Stimulated activated CD4-positive, alpha-beta T cell treated with anti-CD3 and anti-CD28 coated beads, Interleukin-15, amount 100 ng/mL, for 24 hours (primary cell): ENCODE results near the gene AP1AR.
"Not testable (repeated sequence)": the region's sequence is repeated elsewhere in the genome, so short reads cannot be mapped to it uniquely, and the experiment has no call there.

ENCODE experiments used
- DNase-seq: peaks from one replicate; pipeline ENCODE4 v3.0.0-alpha.2; 2020

Gene AP1AR

DNA sequence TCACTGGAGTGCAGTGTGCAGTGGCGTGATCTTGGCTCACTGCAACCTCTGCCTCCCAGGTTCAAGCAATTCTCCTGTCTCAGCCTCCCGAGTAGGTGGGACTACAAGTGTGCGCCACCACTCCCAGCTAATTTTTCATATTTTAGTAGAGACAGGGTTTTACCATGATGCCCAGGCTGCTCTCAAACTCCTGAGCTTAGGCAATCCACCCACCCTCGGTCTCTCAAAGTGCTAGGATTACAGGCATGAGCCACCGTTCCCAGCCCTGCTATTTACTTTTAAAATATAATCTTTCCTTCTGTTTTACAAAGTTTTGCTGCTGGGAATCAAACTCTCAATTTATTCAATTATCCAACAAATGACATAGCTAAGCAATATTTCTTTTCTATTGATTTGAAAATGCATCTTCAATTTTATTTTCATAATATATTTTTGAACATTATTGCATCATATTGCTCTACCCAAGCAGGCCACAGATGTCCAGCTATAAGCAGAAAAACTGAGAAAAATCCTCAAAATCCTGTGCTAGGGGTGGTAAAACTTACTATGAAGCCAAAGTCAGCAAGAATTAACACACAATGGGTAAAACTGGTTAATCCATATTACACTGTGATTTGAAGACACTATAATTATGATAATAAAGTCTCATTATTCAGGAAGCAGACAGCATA is 48.9 kb downstream of the AP1AR start:
- DNase-seq, result no peak

DNA sequence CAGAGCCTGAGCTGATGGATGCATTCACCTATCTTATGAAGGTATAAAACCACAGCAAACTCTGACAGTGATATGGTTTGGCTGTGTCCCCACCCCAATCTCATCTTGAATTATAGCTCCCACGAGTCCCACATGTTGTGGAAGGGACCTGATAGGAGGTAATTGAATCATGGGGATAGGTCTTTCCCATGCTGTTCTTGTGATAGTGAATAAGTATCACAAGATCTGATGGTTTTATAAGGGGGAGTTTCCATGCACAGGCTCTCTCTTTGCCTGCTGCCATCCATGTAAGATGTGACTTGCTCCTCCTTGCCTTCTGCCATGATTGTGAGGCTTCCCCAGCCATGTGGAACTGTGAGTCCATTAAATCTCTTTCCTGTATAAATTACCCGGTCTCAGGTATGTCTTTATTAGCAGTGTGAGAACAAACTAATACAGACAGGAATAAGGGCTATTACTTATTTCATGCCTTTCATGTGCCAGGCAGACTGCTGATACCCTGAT is 50.4 kb downstream of the AP1AR start:
- not testable (repeated sequence) for DNase-seq

- no peak for DNase-seq
Measured at GRCh38 chr4:112282860-112283667, 51.5 kb downstream of the AP1AR start.

GRCh38 chr4:112284166-112284565 is 52.6 kb downstream of the AP1AR start:
- no peak for DNase-seq

- no peak for DNase-seq
Measured at GRCh38 chr4:112284662-112285411, 53.2 kb downstream of the AP1AR start.

- DNase-seq, result no peak
Measured at GRCh38 chr4:112287258-112287989, 55.8 kb downstream of the AP1AR start.

DNA sequence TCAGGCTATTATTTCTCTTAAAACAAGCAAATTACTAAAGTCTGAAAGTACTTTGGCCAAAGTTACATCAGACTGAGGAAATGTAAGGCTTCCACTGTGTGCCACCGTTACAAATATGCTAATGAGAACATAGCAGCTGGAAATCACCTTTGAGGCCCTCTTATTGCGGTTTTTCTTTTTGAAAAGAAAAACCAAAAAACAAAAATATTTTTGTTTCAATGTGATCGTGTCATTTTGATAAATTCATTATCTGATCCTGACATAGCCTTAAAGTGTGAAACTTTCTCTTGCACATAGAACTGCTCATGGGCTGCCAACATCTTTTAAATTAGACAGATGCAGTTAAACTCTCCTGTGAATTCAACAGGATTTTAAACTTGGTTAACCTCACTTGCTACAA is 56.9 kb downstream of the AP1AR start:
- DNase-seq, result no peak

DNA sequence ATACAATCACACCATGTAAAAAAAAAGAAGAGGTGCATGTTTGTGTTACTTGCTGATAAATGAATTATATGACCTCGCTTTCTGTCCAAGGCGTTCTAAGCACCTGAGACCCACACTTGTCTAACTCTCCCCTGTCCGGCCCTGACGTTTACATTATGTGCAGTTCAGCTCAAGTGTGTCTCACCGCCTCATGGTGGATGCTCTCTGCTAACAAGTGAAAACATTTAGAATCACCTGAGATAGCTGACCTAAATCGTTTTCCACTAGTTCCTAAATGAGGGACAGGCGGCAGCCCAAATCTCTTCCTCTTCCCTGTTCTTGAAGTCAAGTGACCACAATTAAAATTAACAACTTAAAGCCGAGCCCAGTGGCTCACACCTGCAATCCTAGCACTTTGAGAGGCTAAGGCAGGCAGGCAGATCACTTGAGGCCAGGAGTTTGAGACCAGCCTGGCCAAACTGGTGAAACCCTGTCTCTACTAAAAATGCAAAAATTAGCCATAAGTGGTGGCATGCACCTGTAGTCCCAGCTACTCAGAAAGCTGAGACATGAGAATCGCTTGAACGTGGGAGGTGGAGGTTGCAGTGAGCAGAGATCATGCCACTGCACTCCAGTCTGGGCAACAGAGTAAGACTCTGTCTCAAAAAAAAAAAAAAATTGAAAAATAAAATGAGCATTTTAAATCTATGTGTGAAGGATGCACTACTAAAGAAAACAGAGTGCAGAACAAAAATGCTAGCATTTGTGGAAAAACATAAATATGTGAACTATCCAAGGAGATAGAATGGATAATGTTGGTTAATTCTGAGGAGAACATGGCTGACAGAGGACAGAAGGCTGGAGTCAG is 58.0 kb downstream of the AP1AR start:
- no peak for DNase-seq

DNA sequence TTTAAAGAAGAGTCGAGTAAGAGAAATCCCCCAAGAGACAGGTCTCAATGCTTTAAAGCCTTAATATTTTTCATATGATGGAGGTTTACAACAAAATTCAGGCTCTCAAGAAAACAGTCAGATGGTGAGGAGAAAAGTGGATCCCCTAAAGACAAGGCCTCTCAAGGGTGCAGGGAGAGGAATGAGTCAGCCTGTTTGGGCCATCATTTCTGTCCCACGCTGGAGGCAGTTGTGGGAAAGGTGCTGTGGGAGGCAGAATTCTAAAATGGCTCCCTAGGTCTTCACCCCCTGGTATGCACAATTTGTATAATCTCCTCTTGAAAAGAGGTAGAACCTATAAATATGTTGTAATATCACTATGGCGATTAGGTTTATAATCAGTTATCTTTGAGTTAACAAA is 58.8 kb downstream of the AP1AR start:
- DNase-seq, result peak; percentile 45

DNA sequence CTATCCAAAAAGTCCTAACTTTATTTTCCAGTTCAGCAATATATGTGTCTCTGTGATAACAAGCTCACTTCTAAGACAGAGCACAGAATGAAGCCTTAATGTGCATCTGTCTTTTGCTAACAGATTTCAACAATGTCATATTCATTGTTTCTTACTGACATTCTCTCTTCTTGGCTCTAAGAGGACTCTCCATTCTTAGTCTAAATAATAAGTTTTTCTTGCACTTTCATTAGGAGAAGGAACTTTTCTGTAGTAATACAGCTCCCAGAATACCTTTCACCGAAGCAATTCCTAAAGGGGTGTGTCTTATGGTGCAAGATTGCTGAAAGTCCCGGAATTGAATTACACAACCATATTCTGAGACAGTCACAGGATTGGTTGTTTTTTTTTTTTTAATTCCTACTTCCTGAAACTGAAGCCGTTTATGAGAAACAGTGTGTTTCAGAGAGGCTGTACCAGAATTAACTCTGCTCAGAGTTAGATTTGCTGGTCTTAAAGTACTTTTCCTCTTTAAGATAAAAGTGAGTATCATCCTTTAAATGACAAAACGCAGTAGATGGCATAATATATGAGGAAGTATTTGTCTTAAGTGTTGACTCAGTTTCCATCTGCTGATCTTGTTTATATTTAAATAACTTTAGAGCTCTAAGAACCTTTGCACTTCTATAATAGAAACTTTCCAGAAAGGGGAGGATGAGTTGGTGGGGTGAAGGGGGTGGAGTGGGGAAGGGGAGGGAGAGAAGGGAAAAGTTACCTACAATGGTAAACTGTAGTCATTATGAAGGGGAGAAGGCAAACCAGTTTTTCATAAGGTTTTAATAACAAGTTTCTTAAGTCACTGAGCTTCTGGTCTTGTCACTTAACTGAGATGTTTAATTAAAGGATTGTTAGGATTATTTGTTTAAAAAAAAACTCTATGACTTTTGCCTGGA is 65.6 kb downstream of the AP1AR start, which contains the start of gene ALPK1:
TSS of gene ALPK1 (plus strand) at position 421 of the 932 bp plus-strand sequence.
- no peak for DNase-seq

- DNase-seq, result no peak
Measured at GRCh38 chr4:112299721-112300120, 68.1 kb downstream of the AP1AR start.

DNA sequence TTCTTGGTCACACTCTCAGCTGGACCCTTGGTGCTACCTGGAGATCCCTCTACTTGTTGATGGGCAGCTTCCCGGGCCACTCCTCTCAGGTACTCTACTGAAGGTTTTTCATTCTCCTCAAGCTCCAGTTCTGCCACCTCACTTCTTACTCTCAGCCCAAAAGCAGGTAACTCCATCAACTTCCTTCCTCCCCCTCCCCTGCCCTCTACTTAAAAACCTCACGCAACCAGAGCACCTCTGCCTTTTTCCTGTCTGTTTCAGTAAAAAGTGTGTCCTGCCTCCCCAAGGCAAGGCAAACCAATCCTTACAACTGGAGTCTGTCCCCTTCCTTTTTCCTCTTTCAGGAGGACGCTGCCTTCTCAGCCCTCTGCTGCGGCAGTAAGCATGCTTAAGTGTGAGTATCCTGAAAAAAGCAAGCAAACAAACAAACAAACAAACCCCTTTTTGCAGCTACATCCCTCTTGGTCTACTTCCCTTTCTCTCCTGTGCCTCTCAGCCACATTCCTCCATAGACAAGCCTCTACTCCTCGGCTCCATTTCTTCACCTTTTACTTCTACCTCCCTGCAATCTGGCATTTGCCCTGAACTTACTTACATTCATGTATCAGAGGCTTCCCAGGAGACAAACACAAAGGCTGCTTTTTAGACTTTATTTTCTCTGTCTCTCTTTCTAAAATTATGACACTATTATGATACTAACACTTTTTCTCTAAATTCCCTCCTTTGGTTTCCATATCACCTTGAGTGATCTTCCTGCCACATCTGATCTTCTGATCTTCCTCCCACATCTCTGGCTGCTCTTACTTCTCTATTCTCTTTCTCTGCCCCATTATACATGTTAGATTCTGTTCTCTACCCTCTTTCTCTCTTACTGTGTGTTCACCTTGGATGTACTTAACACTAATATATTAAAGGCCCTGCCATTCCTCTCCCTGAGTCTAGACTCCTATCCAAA is 71.0 kb downstream of the AP1AR start:
- DNase-seq, result no peak

GRCh38 chr4:112305477-112305876 is 73.9 kb downstream of the AP1AR start:
- DNase-seq, result not testable (repeated sequence)

DNA sequence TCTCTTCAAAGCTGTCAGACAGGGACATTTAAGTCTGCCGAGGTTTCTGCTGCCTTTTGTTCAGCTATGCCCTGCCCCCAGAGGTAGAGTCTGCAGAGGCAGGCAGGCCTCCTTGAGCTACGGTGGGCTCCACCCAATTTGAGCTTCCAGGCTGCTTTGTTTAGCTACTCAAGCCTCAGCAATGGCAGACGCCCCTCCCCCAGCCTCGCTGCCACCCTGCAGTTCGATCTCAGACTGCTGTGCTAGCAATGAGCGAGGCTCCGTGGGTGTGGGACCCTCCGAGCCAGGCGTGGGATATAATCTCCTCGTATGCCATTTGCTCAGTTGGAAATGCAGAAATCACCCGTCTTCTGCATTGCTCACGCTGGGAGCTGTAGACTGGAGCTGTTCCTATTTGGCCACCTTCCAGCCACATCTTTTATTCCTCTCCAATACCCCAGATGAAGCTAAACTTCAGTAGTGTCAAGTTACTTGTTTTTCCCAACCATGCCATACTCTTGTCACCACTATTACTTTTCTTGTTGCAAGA is 77.7 kb downstream of the AP1AR start:
- not testable (repeated sequence) for DNase-seq

DNA sequence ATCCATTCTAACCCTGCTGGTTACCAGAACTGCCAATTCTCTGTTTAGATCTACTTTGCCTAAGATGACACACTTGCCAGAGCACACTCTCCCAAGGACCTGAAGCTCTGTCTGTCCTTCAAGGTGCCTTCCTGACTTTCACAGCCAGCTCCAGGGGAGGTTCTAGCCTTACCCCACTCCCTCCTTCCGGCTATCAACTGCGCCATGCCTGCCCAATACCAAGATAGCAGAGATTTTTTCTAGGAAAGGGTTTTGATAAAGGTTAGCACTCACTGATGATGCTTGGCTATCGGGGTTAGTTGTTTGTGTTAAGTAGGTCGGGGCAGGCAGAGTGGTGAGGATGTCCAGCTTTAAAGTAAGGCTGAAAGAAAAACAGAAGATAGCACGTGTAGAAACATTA is 79.9 kb downstream of the AP1AR start:
- DNase-seq, result no peak

- no peak for DNase-seq
Measured at GRCh38 chr4:112312610-112313239, 81.1 kb downstream of the AP1AR start.

- no peak for DNase-seq
Measured at GRCh38 chr4:112315446-112315845, 83.9 kb downstream of the AP1AR start.

- no peak for DNase-seq
Measured at GRCh38 chr4:112316360-112316759, 84.8 kb downstream of the AP1AR start.
